HG02798 (cell line): ENCODE data around the gene CCDC158.
"Not testable (repeated sequence)": the region's sequence is repeated elsewhere in the genome, so short reads cannot be mapped to it uniquely, and the experiment has no call there.

Experiments
- ATAC-seq: cut with Tn5 transposase; IDR thresholded peaks from one replicate; pipeline ENCODE4 v1.9.1; 2021; ENCODE audit warnings: mild to moderate bottlenecking; ENCODE audit not compliant: unreplicated experiment, poor library complexity

CCDC158 gene

DNA sequence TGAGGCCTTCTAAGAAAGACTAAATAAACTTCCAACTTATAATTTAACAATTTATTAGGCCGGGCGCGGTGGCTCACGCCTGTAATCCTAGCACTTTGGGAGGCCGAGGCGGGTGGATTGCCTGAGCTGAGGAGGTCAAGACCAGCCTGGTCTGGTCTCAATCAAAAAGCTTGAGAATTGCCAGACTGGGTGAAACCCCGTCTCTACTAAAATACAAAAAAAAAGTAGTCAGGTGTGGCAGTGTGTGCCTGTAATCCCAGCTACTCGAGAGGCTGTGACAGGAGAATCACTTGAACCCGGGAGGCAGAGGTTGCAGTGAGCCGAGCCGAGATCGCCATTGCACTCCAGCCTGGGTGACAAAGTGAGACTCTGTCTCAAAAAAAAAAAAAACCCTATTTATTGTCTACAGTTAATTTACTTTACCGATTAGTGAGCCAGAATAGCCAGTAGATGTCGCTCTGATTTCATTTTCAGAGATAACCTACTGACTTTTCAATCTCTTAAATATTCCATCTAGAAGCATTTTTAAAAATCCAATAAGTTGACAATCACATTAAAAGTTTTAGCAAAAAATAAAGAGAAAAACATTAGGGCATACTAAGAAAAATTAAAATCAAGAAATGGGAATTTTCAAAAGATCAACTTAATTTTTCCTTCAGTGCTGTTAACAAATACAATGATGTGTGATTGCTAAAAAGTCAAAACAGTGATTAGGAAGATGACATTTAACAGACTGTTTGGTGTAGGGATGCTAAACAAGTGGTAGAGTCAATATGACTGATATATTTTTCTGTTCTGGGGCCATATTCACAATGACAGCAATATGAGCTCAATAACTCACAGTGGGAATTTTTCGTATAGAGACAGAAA is 9.8 kb upstream of the CCDC158 start:
- no peak for ATAC-seq

DNA sequence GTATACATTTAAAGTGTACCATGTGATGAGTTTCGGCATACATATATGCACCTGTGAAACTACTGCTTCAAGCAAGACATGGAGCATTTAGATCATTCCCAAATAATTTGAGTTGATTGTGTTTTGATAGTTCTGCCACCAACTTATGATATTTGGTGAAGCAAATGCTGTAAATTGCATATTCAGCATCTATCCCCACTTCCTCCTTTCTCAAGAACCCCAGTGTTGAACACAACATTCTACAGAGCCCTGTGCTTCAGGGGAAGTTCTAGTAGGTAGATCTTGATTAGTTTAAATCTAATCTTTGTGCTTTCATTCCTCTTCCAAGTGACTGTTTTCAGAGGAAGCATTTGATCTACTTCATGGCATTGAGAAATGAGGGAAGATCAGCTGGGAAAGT is 8.7 kb upstream of the CCDC158 start:
- ATAC-seq, result no peak

DNA sequence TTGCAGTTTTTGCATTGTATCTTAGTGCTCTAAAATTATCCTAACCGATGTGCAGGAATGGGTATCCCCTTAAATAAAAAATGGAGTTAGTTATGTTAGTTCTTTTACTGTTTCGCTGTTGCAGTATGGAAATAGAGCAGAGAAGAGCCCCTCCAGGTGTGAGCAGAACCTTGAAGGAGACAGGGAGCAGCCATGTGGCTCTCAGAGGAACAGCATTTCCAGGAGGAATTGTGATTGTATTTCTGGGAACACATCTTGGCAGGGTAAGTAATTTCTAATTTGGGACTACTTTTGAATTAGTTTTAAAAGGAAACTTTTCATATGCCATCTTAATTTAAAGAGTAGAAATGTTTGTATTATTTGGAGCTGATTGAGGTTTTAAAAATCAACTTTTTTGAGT is 5.3 kb upstream of the CCDC158 start:
- no peak for ATAC-seq

DNA sequence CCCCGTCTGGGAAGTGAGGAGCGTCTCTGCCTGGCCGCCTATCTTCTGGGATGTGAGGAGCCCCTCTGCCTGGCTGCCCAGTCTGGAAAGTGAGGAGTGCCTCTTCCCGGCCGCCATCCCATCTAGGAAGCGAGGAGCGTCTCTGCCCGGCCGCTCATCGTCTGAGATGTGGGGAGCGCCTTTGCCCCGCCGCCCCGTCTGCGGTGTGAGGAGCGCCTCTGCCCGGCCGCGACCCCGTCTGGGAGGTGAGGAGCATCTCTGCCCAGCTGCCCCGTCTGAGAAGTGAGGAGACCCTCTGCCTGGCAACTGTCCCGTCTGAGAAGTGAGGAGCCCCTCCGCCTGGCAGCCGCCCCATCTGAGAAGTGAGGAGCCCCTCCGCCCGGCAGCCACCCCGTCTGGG is 2.2 kb upstream of the CCDC158 start:
- ATAC-seq, result not testable (repeated sequence)

DNA sequence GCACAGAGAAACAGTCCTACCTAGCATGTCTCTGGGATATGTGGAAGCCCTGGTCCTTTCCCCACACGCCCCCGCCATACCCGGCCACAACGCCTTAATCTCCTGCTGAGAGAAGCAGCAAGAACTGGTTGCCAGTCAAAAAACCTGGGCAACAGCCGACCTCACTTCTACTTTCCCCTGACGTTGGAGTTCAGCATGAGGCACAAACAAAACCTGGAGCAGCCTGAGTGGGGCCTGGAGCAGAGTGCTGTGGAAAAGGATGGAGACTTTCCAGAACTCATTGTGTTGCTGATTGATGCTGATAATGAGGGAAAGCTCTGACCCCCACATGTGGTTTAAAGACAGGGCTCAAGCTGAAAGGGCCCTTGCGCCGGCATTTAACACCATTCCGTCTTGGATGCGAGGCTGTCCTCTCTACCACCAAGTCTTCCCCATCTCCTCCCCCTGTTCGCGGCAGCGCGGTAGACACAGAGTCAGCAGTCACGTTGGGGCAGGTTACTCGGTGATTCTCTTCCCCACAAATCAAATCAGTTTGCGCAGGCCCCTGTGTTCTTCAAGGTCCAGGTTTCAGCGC is 666 bp downstream of the CCDC158 start:
- no peak for ATAC-seq

DNA sequence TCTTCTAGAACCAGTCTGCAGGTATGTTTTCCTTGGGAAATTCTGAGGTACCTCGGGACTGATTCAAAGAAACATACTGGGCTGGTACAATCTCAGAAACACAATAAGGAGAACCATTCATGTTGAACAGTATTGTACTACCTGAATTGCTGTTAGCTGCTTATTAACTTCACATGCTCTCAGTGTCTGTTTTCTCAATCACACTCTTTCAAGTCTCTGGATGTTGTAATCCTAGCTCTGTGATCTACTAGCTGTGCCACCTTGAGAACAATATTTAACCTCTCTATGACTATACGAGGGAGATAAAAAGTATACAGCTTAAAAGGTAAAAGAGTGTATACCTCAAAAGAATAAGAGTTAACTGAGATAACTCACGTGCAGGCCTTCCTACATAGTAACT is 10.3 kb downstream of the CCDC158 start:
- no peak for ATAC-seq

DNA sequence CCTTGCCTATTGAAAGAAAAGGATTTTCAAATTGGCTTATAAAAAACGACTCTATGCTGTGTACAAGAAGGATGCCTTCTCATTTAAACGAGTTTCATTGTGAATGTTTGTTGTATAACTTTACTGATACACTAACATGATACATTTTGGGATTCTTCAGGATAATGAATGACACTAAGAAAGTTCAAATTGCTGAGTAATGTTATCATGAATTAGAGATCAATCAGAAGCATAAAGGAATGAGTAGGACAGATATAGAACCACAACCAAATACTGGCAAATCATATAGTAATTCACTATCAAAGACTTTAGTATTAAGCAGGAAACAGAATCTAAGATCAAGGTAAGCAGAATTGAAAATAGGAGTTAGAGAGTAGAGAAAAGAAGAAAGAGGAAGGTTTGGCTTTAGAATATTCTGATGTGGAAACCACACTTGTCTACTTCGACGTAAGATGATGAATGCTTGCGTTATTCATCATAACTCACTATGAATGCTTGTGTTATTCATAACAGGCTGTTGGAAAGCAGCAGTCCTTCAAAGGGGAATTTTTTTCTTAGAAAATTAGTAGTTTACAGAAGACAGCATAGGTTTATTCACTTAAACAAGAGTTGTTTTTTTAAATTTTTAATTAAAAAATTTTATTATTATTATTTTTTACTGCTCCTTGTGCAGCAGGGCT is 13.4 kb downstream of the CCDC158 start:
- ATAC-seq, result no peak

DNA sequence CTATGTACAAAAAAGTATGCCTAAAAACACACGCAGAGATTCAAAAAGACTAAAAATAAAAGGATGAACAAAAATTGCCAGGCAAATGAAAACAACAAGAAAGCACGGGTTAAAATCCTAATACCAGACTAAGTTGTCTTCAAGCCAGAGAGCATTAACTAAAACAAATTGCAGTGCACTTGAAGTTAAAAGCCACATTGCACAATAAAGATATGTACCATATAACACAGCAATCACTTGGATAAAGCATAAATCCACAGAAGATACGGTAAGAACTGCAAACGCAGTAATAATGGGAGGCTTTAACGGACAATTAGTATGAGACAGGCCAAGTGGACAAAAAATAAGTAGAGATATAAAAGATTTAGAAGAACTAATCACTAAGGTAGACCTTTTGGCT is 14.9 kb downstream of the CCDC158 start:
- ATAC-seq, result no peak

DNA sequence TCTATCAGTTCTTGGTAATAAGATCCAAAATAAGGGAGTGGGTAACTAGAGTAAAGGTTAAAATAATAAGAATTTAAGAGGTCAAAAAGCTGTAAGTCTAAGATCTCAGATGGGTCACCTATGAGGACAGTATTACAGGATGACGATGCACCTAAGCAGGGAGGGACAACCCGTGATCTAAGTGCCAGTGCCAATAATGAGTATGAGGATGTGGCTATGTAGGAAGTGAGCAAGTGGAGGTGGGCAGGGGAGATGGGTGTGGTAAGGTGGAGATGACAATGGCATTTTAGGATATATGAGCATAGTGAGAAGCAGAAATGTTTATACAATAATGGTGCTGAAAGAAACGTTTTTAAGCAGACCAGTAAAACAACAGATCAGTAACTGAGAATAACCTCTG is 19.3 kb downstream of the CCDC158 start:
- no peak for ATAC-seq

DNA sequence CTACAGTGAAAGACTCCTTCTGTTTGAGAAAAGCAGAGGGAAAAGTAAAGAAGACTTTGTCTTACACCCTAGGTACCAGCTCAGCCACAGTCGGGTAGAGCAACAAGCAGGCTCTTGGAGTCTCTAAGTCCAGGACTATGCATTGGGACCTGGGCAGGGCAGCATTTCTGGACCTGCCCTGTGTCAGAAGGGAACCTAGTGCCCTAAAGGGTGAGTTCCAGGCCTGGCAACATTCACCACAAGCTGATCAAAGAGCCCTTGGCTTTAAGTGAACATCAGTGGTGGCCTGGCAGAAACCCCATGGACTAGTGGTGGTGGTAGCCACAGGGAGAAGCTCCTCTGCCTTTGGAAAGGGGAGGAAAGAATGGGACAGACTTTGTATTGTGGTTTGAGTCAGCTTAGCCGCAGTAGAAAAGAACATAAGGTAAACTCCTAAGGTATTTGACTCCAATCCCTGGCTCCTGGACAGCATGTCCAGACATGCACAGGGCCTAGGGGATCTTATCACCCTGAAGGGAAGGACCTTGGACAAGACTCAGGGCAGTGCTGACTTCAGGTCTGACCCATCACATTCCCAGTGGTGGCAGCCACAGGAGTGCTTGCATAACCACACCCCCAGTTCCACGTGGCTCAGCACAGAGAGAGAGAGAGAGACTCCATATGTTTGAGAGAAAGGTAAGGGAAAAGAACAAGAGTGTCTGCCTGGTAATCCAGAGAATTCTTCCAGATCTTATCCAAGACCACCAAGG is 32.6 kb downstream of the CCDC158 start:
- ATAC-seq, result no peak

DNA sequence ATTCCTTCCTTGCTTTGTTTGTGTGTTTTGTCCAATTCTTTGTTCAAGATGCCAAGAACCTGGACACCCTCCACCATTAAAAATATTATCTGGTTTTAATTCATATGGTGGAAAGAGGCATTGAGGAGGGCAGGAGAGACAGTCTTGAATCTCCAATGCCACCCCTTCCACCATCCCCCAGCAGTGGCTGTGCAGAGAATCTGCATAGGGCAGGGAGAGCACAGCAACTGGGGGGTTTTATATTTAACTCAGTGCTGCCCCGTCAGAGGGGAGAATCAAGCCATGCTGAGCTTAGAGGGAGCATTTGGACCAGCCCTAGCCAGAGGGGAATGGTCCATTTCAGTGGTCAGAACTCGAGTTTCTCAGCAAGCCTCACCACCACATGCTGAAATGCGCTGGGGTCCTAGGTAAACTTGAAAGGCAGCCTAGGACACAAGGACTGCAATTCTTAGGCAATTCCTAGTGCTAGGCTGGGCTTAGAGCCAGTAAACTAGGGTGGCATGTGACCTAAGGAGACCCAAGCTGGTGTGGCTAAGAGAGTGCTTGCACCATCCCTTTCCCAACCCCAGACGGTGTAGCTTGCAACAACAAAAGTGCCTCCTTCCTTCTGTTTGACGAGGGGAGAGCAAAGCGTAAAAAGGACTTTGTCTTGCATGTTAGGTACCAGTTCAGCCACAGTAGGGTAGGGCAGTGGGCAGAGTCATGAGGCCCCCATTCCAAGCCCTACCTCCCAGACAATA is 34.2 kb downstream of the CCDC158 start:
- ATAC-seq, result no peak

DNA sequence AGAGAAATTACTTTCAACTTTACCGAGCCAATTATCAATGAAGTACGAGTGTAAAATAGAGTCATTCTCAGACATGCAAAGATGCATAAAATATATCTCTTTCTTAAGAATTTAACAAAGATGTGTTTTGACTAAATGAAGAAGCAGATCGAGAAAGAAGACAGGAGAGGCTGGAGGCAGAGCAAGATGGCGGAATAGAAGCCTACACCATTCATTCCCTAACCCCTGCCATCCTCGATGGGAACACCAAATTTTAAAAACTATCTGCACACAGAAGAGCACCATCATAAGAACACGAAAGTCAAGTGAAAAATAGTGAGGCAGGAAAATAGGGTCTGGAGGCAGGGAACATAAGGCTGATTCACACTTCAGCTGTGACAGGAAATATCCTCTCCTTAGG is 35.0 kb downstream of the CCDC158 start:
- no peak for ATAC-seq

DNA sequence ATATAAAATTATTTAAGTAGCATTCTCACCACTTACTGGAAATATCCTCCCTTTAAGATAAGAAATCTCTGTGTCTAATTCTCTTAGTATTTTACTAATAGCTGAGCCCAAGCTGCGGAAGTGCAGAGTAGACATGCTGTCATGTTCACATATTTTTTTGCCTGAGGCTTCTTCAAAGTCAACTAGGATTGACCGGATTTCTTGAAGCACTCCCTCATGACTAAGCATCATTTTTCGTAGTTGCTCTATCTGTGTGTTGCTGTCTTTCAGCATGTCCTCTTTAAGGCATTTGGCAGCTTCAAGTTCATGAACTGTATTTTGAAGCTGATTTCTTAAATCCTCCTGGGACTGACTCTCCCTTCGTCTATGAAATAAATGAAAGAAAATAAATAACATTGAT is 36.9 kb downstream of the CCDC158 start:
- ATAC-seq, result no peak

DNA sequence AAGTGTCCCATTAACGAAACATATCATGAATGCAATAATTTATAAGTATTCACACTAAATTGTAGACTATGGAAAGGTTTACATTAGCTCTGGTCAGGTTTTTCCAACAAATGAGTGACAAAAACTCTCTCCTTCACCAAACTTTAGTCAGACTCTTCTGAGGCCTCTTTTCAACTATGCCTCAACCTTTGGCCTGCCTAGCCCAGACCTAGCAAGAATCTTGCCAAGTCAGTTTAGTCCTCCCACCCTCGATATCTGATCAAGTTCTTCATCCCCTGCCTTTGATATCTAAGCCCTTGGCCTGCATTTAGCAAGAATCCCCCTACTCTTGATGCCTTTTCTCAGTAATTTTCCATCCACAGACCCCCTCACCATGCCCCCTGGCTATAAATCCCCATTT is 37.9 kb downstream of the CCDC158 start:
- ATAC-seq, result no peak

DNA sequence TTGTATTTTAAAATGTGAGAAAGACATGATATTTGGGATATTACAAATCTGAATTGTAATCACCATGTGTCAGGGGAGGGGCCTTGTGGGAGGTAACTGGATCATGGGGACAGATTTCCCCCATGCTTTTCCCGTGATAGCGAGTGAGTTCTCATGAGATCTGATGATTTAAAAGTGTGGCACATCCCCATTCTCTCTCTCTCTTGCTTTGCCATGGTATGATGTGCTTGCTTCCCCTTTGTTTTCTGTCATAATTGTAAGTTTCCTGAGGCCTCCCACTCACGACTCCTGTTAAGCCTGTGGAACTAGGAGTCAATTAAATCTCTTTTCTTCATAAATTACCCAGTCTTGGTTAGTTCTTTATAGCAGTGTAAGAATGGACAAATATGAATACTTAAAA is 39.0 kb downstream of the CCDC158 start:
- no peak for ATAC-seq

DNA sequence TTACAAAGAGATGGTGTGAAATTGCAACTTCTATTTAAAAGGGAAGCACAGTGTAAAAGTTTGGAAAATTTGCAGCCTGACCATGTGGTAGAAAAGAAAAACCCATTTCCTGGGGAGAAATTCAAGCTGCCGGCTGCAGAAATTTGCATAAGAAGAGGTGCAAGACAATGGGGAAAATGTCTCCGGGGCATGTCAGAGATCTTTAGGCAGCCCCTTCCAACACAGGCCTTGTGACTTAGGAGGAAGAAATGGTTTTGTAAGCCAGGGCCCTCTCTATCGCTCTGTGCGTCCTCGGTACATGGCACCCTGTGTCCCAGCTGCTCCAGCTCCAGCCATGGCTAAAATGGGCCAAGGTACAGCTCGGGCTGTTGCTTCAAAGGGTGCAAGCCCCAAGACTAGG is 40.4 kb downstream of the CCDC158 start:
- no peak for ATAC-seq

DNA sequence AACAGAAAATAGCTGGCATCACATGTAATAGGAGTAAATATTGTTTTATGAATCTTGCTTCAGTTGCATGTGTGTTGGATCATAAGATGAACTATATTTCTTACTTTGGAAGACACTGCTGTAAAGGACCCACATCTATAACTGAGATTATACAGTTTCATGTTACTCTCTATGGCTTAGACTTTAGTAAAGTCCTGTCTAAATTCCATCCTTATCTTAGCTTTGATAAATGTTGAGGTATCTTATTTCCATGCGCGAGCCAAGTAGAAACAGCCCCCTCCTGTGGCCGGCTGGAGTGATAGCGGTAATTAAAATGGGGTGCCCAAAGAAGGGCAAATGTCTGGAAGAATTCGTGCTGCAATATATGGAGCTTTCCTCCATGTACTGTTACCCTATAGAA is 43.0 kb downstream of the CCDC158 start:
- ATAC-seq, result no peak

DNA sequence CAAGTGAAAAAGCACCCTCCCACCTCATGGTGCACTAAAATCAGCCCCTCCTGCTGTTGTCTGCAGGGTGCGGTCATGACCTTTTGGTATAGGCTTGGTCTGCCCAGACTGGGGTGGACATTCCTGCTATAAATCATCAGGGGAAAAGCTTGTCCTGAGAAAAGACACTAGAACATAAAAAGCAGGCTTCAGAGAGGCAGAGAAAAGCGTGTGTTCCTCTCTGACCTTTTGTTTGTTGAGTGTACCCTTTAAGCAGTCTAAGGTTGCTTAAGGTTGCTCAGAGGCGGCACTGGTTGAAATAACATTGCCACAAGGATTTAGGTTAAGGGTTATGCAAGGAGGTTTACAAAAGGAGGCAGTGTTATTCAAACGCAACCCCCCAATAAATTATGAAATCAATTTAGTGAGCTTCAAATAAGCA is 43.5 kb downstream of the CCDC158 start:
- no peak for ATAC-seq

DNA sequence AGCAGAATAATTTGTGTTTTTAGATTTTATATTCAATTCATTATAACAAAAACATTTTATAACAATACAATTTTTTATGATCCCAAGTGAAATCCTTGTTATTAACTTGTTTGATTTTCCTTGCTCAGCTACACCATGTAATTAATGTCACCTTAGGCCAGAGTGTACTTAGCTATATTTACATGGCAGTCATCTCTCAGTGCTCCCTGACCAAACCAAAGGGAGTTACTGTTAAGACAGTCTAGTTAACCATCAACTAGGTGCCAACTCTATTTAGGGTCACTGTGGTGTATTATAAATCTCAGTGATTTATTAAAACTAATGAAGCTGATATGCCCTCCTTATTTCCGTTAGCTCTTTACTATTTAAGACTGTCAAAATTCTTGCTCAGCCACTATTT is 44.4 kb downstream of the CCDC158 start:
- no peak for ATAC-seq

DNA sequence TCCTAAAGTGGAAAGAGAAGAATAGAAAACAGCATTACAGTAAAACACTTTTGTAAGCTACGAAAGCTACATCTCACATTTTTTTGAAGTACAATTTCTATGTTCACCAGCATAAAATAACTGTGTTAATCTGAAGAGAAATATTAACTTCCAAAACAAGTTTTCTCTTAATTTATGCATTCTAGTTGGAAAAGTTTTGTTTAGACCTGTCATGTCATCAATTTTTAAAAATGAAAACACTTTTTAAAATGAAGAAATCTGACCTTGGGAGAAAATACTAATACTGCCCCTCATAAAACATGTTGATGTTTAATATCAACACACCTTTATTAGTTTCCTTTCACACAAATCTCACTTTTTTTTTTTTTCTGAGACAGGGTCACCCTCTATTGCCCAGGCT is 45.2 kb downstream of the CCDC158 start:
- no peak for ATAC-seq
